NK-92 (cell line): ENCODE measurements around the gene ULBP3.
"Not testable (repeated sequence)": the region's sequence is repeated elsewhere in the genome, so short reads cannot be mapped to it uniquely, and the experiment has no call there.

Experiments
- DNase-seq: peaks from one replicate; lab custom pipeline; 2025; ENCODE audit not compliant: unreplicated experiment; lab: John Stamatoyannopoulos, UW

Gene ULBP3

GRCh38 chr6:150043501-150044412 is 25.2 kb downstream of the ULBP3 start:
- no peak for DNase-seq

- no peak for DNase-seq
Observed at GRCh38 chr6:150043096-150043495, 25.8 kb downstream of the ULBP3 start.

GRCh38 chr6:150038202-150039062 is 30.5 kb downstream of the ULBP3 start:
- no peak for DNase-seq

GRCh38 chr6:150037526-150038201 is 31.3 kb downstream of the ULBP3 start:
- DNase-seq, result no peak

GRCh38 chr6:150036081-150036480 is 32.8 kb downstream of the ULBP3 start:
- DNase-seq, result no peak

- no peak for DNase-seq
Observed at GRCh38 chr6:150033207-150033771, 35.6 kb downstream of the ULBP3 start.

GRCh38 chr6:150032598-150032997 is 36.3 kb downstream of the ULBP3 start:
- DNase-seq, result no peak

GRCh38 chr6:150030611-150031010 is 38.3 kb downstream of the ULBP3 start:
- DNase-seq, result no peak

GRCh38 chr6:150029749-150030148 is 39.2 kb downstream of the ULBP3 start:
- DNase-seq, result no peak

- no peak for DNase-seq
Observed at GRCh38 chr6:150029276-150029675, 39.6 kb downstream of the ULBP3 start.

- no peak for DNase-seq
Observed at GRCh38 chr6:150028799-150029198, 40.1 kb downstream of the ULBP3 start.

- no peak for DNase-seq
Observed at GRCh38 chr6:150027806-150028565, 40.9 kb downstream of the ULBP3 start.

GRCh38 chr6:150026976-150027805 is 41.7 kb downstream of the ULBP3 start:
- no peak for DNase-seq

GRCh38 chr6:150025201-150025917 is 43.6 kb downstream of the ULBP3 start, which contains the start of gene RAET1L:
TSS of gene RAET1L (minus strand) at chr6:150025532. CDS start at chr6:150025471, 61 bp downstream.
- no peak for DNase-seq

GRCh38 chr6:150024646-150025155 is 44.2 kb downstream of the ULBP3 start:
- no peak for DNase-seq

- not testable (repeated sequence) for DNase-seq
Observed at GRCh38 chr6:150024021-150024420, 44.9 kb downstream of the ULBP3 start.

GRCh38 chr6:150021870-150022269 is 47.1 kb downstream of the ULBP3 start:
- DNase-seq, result not testable (repeated sequence)

GRCh38 chr6:150018846-150019580 is 49.9 kb downstream of the ULBP3 start:
- DNase-seq, result no peak
